Mesenteric fat pad (tissue), 1 donor: ENCODE results near the gene PSKH1. TPM values are rescaled to one million over a fixed set of nuclear protein-coding genes. Genes with fewer than 3 reads are reported as not detected.
A peak's percentile ranks its signal among the peaks of the same experiment; 100 is the strongest.
"Not testable (repeated sequence)": the region's sequence is repeated elsewhere in the genome, so short reads cannot be mapped to it uniquely, and the experiment has no call there.

Experiments used
- DNase-seq: peaks from one replicate; pipeline ENCODE4 v3.0.0-alpha.2; 2020; ENCODE audit warnings: low spot score
- total RNA-seq: library from RNA; stranded (reverse); fragmentation: NEBNext Ultra II Directional; extraction: Animal tissue kit (Norgen Biotek cat#: 25700); gene quantifications from one replicate; pipeline ENCODE4 v1.2.1, GENCODE V29; 2021
- donor health status: DM: yes; HTN: yes; CAD: no.

The PSKH1 gene
- total RNA-seq, 1 donor from 2014 or later: 28.6 TPM

- no peak for DNase-seq
Measured at GRCh38 chr16:67923414-67924116, 30.5 kb downstream of the PSKH1 start.

- DNase-seq: no peak
Measured at GRCh38 chr16:67924140-67924906, 31.3 kb downstream of the PSKH1 start.

- DNase-seq: no peak
Measured at GRCh38 chr16:67926181-67926750, 33.2 kb downstream of the PSKH1 start.

GRCh38 chr16:67927131-67927941, 34.3 kb downstream of the PSKH1 start:
- DNase-seq: no peak

- no peak for DNase-seq
Measured at GRCh38 chr16:67928147-67928546, 35.1 kb downstream of the PSKH1 start.

- no peak for DNase-seq
Measured at GRCh38 chr16:67928561-67929364, 35.7 kb downstream of the PSKH1 start.

GRCh38 chr16:67930191-67930590, 37.1 kb downstream of the PSKH1 start:
- DNase-seq: no peak

- no peak for DNase-seq
Measured at GRCh38 chr16:67930678-67931211, 37.7 kb downstream of the PSKH1 start.

GRCh38 chr16:67931712-67932461, 38.8 kb downstream of the PSKH1 start, which contains the start of gene CTRL:
TSS of gene CTRL (minus strand) at chr16:67931862. CDS start at chr16:67931852, 10 bp downstream.
- no peak for DNase-seq

- DNase-seq: no peak
Measured at GRCh38 chr16:67932462-67932840, 39.4 kb downstream of the PSKH1 start.

GRCh38 chr16:67933805-67934204, 40.8 kb downstream of the PSKH1 start:
- DNase-seq: no peak

- no peak for DNase-seq
Measured at GRCh38 chr16:67934306-67935100, 41.4 kb downstream of the PSKH1 start.

GRCh38 chr16:67935101-67935401, 42.0 kb downstream of the PSKH1 start:
- DNase-seq: no peak

GRCh38 chr16:67935402-67936123, 42.5 kb downstream of the PSKH1 start:
- peak; percentile 97 for DNase-seq

- DNase-seq: no peak
Measured at GRCh38 chr16:67936124-67936879, 43.2 kb downstream of the PSKH1 start, which contains the start of gene PSMB10. TSS of gene PSMB10 (minus strand) at chr16:67936850. CDS start at chr16:67936749, 101 bp downstream.

- no peak for DNase-seq
Measured at GRCh38 chr16:67936880-67937605, 44.0 kb downstream of the PSKH1 start.

GRCh38 chr16:67937713-67938112, 44.7 kb downstream of the PSKH1 start:
- not testable (repeated sequence) for DNase-seq
